ENCODE measurements around the gene KLF11.

The KLF11 gene

DNA sequence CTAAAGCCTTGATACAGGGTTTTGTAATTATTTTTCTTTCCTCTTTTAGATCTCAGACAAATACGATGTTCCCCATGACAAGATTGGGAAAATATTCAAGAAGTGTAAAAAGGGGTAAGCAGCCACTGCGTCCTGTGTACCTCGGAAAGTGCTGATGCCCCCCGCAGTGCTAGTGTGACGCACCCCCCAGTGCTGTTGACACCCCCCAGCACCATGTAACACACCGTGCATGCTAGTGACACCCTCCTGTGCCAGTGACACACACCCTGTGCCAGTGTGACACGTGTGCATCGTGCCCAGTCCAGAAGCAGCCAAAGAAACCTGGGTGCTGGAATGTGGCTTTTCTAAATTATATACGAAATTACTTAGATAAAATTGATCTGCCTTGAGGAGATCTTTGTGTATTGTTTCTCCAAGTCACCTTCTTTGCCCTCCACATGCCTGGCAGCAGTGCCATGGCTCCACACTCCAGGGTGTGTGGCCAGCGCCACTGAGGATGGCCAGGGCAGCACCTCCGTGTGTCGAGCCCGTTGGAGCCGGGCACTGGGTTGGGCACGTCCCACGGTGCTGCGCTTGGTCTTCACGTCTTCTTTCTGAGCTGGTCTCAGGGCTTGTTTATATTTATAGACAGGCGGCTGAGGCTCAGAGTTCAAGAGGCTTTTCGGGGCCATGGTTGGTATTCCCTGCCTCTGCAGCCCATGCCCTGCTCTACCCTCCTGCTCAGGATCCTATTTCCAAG, 44.3 kb upstream of the KLF11 start:
- Histone ChIP-seq H3K4me3 (replicated peaks; ENCODE audit: insufficient read depth, low read length) (no peak overlapping the region), H3K27me3 (ENCODE audit: insufficient read depth, poor library complexity, severe bottlenecking) (no peaks in the 10 kb centered on the region), H3K27ac (replicated peaks) (no peak overlapping the region)
- TF ChIP-seq POLR2AphosphoS5 (IDR thresholded peaks at IDR 0.05; ENCODE audit: low read depth) (no peak), GABPA (IDR thresholded peaks at IDR 0.05; ENCODE audit: low read depth) (no peak), SPI1 (IDR thresholded peaks at IDR 0.05; ENCODE audit: borderline replicate concordance, low read depth) (no peak)
- no peak for DNase-seq (ENCODE audit: low read depth in 1 of 2, low spot score in 1 of 2)

DNA sequence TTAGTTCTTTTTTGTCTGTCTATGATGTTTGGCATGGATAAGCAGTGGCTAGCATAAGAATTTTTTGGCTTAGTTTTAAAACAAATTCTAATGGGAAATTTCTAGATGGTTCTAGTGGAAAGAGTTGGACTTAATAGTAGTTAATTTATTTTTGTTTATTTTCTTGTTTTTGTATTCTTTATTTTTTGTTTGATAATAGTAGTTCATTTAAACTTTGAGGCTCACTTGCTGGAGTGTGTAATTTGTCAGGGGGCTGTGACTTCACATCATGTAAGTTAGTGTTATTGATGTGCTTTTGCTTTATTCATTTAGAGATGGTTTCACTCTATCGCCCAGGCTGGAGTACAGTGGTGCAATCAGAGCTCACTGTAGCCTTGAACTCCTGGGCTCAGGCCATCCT, 43.7 kb upstream of the KLF11 start:
- H3K4me3 ChIP-seq (replicated peaks; ENCODE audit: insufficient read depth, low read length), result no peak overlapping the region
- no peak for TF ChIP-seq POLR2AphosphoS5 (IDR thresholded peaks at IDR 0.05; ENCODE audit: low read depth)
- TF ChIP-seq, protein P1, sequence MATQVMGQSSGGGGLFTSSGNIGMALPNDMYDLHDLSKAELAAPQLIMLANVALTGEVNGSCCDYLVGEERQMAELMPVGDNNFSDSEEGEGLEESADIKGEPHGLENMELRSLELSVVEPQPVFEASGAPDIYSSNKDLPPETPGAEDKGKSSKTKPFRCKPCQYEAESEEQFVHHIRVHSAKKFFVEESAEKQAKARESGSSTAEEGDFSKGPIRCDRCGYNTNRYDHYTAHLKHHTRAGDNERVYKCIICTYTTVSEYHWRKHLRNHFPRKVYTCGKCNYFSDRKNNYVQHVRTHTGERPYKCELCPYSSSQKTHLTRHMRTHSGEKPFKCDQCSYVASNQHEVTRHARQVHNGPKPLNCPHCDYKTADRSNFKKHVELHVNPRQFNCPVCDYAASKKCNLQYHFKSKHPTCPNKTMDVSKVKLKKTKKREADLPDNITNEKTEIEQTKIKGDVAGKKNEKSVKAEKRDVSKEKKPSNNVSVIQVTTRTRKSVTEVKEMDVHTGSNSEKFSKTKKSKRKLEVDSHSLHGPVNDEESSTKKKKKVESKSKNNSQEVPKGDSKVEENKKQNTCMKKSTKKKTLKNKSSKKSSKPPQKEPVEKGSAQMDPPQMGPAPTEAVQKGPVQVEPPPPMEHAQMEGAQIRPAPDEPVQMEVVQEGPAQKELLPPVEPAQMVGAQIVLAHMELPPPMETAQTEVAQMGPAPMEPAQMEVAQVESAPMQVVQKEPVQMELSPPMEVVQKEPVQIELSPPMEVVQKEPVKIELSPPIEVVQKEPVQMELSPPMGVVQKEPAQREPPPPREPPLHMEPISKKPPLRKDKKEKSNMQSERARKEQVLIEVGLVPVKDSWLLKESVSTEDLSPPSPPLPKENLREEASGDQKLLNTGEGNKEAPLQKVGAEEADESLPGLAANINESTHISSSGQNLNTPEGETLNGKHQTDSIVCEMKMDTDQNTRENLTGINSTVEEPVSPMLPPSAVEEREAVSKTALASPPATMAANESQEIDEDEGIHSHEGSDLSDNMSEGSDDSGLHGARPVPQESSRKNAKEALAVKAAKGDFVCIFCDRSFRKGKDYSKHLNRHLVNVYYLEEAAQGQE (IDR thresholded peaks at IDR 0.05; ENCODE audit: insufficient replicate concordance, low read depth), result no peak
- TF ChIP-seq SPI1 (IDR thresholded peaks at IDR 0.05; ENCODE audit: borderline replicate concordance, low read depth), result no peak
- no peak for TF ChIP-seq GABPA (IDR thresholded peaks at IDR 0.05; ENCODE audit: low read depth)
- TF ChIP-seq, protein P2, sequence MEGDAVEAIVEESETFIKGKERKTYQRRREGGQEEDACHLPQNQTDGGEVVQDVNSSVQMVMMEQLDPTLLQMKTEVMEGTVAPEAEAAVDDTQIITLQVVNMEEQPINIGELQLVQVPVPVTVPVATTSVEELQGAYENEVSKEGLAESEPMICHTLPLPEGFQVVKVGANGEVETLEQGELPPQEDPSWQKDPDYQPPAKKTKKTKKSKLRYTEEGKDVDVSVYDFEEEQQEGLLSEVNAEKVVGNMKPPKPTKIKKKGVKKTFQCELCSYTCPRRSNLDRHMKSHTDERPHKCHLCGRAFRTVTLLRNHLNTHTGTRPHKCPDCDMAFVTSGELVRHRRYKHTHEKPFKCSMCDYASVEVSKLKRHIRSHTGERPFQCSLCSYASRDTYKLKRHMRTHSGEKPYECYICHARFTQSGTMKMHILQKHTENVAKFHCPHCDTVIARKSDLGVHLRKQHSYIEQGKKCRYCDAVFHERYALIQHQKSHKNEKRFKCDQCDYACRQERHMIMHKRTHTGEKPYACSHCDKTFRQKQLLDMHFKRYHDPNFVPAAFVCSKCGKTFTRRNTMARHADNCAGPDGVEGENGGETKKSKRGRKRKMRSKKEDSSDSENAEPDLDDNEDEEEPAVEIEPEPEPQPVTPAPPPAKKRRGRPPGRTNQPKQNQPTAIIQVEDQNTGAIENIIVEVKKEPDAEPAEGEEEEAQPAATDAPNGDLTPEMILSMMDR (IDR thresholded peaks at IDR 0.05; ENCODE audit: insufficient read depth, low read length), result no peak
- no peaks in the 10 kb centered on the region for H3K27me3 ChIP-seq (ENCODE audit: insufficient read depth, poor library complexity, severe bottlenecking)
- no peak overlapping the region for H3K27ac ChIP-seq (replicated peaks)
- no peak for DNase-seq (ENCODE audit: low read depth in 1 of 2, low spot score in 1 of 2)

DNA sequence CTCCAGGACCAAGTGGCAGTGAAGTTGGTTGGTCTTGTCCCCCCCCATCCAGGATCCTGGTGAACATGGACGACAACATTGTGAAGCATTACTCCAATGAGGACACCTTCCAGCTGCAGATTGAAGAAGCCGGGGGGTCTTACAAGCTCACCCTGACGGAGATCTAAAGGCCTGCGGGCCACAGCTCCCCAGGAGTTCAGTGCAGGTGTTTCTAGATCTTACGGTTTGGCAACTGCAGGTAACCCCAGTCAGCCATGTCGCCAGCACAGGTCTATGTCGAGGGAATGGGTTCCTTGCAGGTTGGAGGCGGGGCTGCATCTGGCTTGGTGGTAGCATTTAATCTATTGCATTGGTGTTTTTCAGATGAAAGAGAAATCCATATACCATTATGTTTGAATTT, 42.8 kb upstream of the KLF11 start:
- no peak overlapping the region for H3K27ac ChIP-seq (replicated peaks)
- DNase-seq (ENCODE audit: low read depth in 1 of 2, low spot score in 1 of 2), result no peak
- no peak for TF ChIP-seq GABPA (IDR thresholded peaks at IDR 0.05; ENCODE audit: low read depth)
- TF ChIP-seq, protein P1 (IDR thresholded peaks at IDR 0.05; ENCODE audit: insufficient replicate concordance, low read depth), result no peak
- no peak for TF ChIP-seq POLR2AphosphoS5 (IDR thresholded peaks at IDR 0.05; ENCODE audit: low read depth)
- TF ChIP-seq, protein P2 (IDR thresholded peaks at IDR 0.05; ENCODE audit: insufficient read depth, low read length), result no peak
- no peak for TF ChIP-seq SPI1 (IDR thresholded peaks at IDR 0.05; ENCODE audit: borderline replicate concordance, low read depth)
- H3K27me3 ChIP-seq (ENCODE audit: insufficient read depth, poor library complexity, severe bottlenecking), result no peaks in the 10 kb centered on the region
- H3K4me3 ChIP-seq (replicated peaks; ENCODE audit: insufficient read depth, low read length), result no peak overlapping the region

DNA sequence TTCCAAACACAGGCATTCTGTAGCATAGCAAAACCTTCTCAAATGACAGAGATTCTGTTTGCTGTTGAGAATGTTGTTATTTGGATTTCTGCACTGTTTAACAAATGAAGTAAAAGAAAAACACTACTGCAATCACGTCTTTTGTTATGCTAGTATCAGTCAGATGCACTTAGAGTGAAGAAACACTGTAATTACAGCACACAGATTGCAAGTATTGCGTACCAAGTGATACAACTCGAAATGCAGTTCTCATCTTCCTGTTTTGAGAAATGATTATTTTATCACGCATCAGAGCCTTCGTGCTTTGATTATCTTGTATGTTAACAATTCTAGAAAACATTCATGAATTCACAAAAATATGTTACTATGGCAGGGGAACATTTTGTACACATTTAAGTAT, 41.8 kb upstream of the KLF11 start:
- no peak for TF ChIP-seq GABPA (IDR thresholded peaks at IDR 0.05; ENCODE audit: low read depth)
- TF ChIP-seq, protein P2 (IDR thresholded peaks at IDR 0.05; ENCODE audit: insufficient read depth, low read length), result no peak
- TF ChIP-seq, protein P1 (IDR thresholded peaks at IDR 0.05; ENCODE audit: insufficient replicate concordance, low read depth), result no peak
- no peak for TF ChIP-seq SPI1 (IDR thresholded peaks at IDR 0.05; ENCODE audit: borderline replicate concordance, low read depth)
- TF ChIP-seq POLR2AphosphoS5 (IDR thresholded peaks at IDR 0.05; ENCODE audit: low read depth), result no peak
- Histone ChIP-seq H3K27ac (replicated peaks) (no peak overlapping the region), H3K27me3 (ENCODE audit: insufficient read depth, poor library complexity, severe bottlenecking) (no peaks in the 10 kb centered on the region), H3K4me3 (replicated peaks; ENCODE audit: insufficient read depth, low read length) (no peak overlapping the region)
- DNase-seq (ENCODE audit: low read depth in 1 of 2, low spot score in 1 of 2), result peak in 1 of 2 experiments; percentile 20
